ENCODE data around the gene AP1S3.

AP1S3 gene

GRCh38 chr2:223736488-223736887 lies 100.9 kb downstream of the AP1S3 start:
- DNase-seq, result no peak
- Histone ChIP-seq H3K9me2 (replicated peaks; ENCODE audit: insufficient read depth, low read length) (no peaks in the 10 kb centered on the region), H3K9me3 (replicated peaks; ENCODE audit: insufficient read depth, low read length) (no peaks in the 10 kb centered on the region), H3K79me2 (ENCODE audit: low read length) (no peaks in the 10 kb centered on the region), H3K27ac (ENCODE audit: low read length) (no peak overlapping the region), H2AFZ (ENCODE audit: low read length) (no peak overlapping the region), H3K4me2 (ENCODE audit: low read depth, low read length) (no peak overlapping the region), H3F3A (ENCODE audit: insufficient read depth, low read length) (no peaks in the 10 kb centered on the region), H3K4me3 (ENCODE audit: low read length) (no peak overlapping the region), H3K4me1 (ENCODE audit: low read length) (peaks cover 4% of the 10 kb centered on the region; the same call in 1 of the 2 replicates), H3K36me3 (replicated peaks; ENCODE audit: insufficient read depth, low read length) (no peaks in the 10 kb centered on the region), H3K27me3 (replicated peaks; ENCODE audit: insufficient read depth, low read length) (no peaks in the 10 kb centered on the region), H3K9ac (ENCODE audit: low read length) (no peak overlapping the region), H4K20me1 (ENCODE audit: insufficient read depth, low read length) (no peaks in the 10 kb centered on the region)
- TF ChIP-seq EZH2 (optimal IDR thresholded peaks at IDR 0.05; ENCODE audit: low read depth, low read length), result no peak

DNA sequence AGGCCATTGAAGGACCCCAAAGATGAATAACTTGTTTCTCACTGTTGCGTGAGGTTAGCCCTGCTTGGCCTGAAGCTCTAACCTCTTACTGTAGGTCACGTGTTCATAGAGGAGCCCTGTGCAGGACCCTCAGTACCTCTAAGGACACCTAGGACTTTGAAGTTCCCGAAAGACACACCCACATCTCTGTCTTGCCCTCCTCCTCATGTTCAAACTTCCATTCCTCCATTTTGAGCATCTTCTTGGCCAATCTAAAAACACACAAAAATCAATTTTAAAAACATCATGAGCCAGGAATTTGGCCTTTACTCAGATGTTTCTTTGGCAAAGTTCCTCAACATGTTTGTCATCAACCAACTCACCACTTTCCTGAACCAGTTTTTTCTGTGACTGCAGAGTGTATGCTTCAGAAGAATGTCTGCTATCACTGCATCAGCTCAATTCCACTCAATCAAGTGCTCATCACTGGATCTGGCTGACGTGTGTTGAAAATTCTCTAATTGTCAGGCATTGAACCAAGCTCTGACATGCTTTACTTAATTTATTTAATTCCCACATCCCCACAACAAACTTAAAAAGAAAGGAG lies 101.6 kb downstream of the AP1S3 start:
- no peak overlapping the region for H3K9ac ChIP-seq (ENCODE audit: low read length)
- H3K36me3 ChIP-seq (replicated peaks; ENCODE audit: insufficient read depth, low read length), result no peaks in the 10 kb centered on the region
- no peaks in the 10 kb centered on the region for H4K20me1 ChIP-seq (ENCODE audit: insufficient read depth, low read length)
- no peaks in the 10 kb centered on the region for H3K9me2 ChIP-seq (replicated peaks; ENCODE audit: insufficient read depth, low read length)
- H3K9me3 ChIP-seq (replicated peaks; ENCODE audit: insufficient read depth, low read length), result no peaks in the 10 kb centered on the region
- no peak overlapping the region for H3K4me3 ChIP-seq (ENCODE audit: low read length)
- no peak overlapping the region for H3K4me2 ChIP-seq (ENCODE audit: low read depth, low read length)
- H3K27me3 ChIP-seq (replicated peaks; ENCODE audit: insufficient read depth, low read length), result no peaks in the 10 kb centered on the region
- H3K27ac ChIP-seq (ENCODE audit: low read length), result no peak overlapping the region
- DNase-seq, result no peak
- no peaks in the 10 kb centered on the region for H3K79me2 ChIP-seq (ENCODE audit: low read length)
- H3F3A ChIP-seq (ENCODE audit: insufficient read depth, low read length), result no peaks in the 10 kb centered on the region
- H2AFZ ChIP-seq (ENCODE audit: low read length), result no peak overlapping the region
- peaks cover 4% of the 10 kb centered on the region; the same call in 1 of the 2 replicates for H3K4me1 ChIP-seq (ENCODE audit: low read length)
- no peak for TF ChIP-seq EZH2 (optimal IDR thresholded peaks at IDR 0.05; ENCODE audit: low read depth, low read length)
- TF ChIP-seq CTCF (IDR thresholded peaks at IDR 0.05; ENCODE audit: low read length), result no peak
- TF ChIP-seq EZH2phosphoT487 (IDR thresholded peaks at IDR 0.05; ENCODE audit: low read length), result no peak

DNA sequence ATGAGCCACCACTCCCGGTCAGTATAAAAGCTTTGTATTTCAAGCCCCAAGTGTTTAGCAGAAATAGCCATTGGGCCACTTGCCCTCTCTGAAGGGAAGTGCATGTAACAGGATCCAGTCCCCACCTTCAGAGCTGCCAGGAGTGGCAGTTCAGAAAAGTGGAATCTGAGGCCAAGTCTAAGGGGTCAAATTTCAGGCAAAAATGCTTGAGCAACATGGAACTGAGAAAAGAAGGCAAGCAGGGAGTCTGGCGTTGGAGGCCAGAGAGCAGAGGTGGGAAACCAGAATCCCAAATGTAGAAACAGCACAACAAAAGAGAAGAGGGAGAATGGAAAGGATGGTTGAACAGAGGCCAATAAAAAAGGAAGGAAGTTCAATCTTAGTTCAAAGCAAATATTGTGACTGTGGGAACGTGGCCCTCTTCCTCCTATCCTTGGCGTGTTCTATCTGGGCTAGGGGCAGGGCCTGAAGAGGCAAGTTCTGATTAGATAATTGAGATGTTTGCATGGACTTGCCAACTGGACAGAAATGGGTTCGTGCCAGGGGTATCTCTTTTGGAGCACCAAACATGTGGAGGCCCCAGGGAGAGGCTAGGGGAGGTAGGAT lies 102.2 kb downstream of the AP1S3 start:
- Histone ChIP-seq H2AFZ (ENCODE audit: low read length) (no peak overlapping the region), H3K9ac (ENCODE audit: low read length) (no peak overlapping the region), H3K27ac (ENCODE audit: low read length) (no peak overlapping the region), H3K79me2 (ENCODE audit: low read length) (no peaks in the 10 kb centered on the region), H3K27me3 (replicated peaks; ENCODE audit: insufficient read depth, low read length) (no peaks in the 10 kb centered on the region), H3K4me3 (ENCODE audit: low read length) (no peak overlapping the region), H3K36me3 (replicated peaks; ENCODE audit: insufficient read depth, low read length) (no peaks in the 10 kb centered on the region), H3F3A (ENCODE audit: insufficient read depth, low read length) (no peaks in the 10 kb centered on the region), H3K9me2 (replicated peaks; ENCODE audit: insufficient read depth, low read length) (no peaks in the 10 kb centered on the region), H3K9me3 (replicated peaks; ENCODE audit: insufficient read depth, low read length) (no peaks in the 10 kb centered on the region), H3K4me1 (ENCODE audit: low read length) (peaks cover 4% of the 10 kb centered on the region; the same call in 1 of the 2 replicates), H4K20me1 (ENCODE audit: insufficient read depth, low read length) (no peaks in the 10 kb centered on the region), H3K4me2 (ENCODE audit: low read depth, low read length) (no peak overlapping the region)
- DNase-seq, result no peak
- TF ChIP-seq EZH2 (optimal IDR thresholded peaks at IDR 0.05; ENCODE audit: low read depth, low read length) (no peak), CTCF (IDR thresholded peaks at IDR 0.05; ENCODE audit: low read length) (no peak), EZH2phosphoT487 (IDR thresholded peaks at IDR 0.05; ENCODE audit: low read length) (no peak)

DNA sequence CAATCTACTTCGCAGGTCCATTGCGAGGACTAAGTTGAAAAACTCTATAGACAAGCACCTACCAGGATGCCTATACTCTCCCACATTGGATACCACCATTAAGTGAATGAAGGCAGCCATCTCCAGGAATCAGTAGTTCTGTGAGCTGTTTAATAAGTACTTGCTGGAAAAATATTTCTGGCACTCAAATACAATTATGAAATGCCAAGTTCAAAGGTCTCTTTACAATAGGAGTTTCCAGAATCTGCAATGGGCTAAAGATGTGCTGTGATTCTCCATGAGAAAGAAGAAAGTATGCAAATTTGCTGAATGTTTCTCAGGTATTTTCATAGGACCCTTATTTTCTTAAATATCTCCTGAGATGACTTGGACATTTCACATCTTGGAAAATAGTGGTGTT lies 103.0 kb downstream of the AP1S3 start:
- Histone ChIP-seq H3K4me1 (ENCODE audit: low read length) (peaks cover 4% of the 10 kb centered on the region; the same call in 1 of the 2 replicates), H3K4me2 (ENCODE audit: low read depth, low read length) (no peak overlapping the region), H2AFZ (ENCODE audit: low read length) (no peak overlapping the region), H4K20me1 (ENCODE audit: insufficient read depth, low read length) (no peaks in the 10 kb centered on the region), H3K27me3 (replicated peaks; ENCODE audit: insufficient read depth, low read length) (no peaks in the 10 kb centered on the region), H3K4me3 (ENCODE audit: low read length) (no peak overlapping the region), H3K27ac (ENCODE audit: low read length) (no peak overlapping the region), H3K36me3 (replicated peaks; ENCODE audit: insufficient read depth, low read length) (no peaks in the 10 kb centered on the region), H3K9me3 (replicated peaks; ENCODE audit: insufficient read depth, low read length) (no peaks in the 10 kb centered on the region), H3K9me2 (replicated peaks; ENCODE audit: insufficient read depth, low read length) (no peaks in the 10 kb centered on the region), H3K9ac (ENCODE audit: low read length) (no peak overlapping the region), H3F3A (ENCODE audit: insufficient read depth, low read length) (no peaks in the 10 kb centered on the region), H3K79me2 (ENCODE audit: low read length) (no peaks in the 10 kb centered on the region)
- no peak for DNase-seq
- TF ChIP-seq CTCF (IDR thresholded peaks at IDR 0.05; ENCODE audit: low read length) (no peak), EZH2 (optimal IDR thresholded peaks at IDR 0.05; ENCODE audit: low read depth, low read length) (no peak), EZH2phosphoT487 (IDR thresholded peaks at IDR 0.05; ENCODE audit: low read length) (no peak)

All from MM.1S (cell line).